ENCODE results near the gene CYP39A1.

CYP39A1 gene

DNA sequence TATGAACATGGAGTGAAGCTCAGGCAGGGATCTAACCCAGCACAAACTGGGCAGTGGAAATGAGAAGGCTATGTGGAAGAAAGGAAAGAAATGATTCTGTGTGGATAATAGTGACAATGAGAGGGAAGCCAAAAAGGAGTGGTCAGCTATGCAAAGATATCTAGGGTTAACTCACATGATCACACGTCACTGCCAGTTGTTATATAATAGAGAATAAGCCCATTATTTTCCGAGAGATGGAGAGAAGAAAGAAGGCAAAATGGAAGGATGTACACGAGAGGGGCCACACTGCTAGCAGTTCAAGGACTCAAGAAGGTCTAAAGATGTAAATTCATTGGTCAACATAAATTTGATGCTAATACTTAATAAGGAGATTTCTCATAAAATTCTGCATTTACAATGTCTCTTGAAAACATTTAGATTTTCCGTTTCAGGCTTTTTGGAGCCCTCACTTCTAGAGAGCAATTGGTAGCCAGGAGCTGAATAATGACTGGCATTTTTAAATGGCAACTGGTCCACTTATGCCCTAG lies 142.6 kb downstream of the CYP39A1 start:
- no peak for DNase-seq

DNA sequence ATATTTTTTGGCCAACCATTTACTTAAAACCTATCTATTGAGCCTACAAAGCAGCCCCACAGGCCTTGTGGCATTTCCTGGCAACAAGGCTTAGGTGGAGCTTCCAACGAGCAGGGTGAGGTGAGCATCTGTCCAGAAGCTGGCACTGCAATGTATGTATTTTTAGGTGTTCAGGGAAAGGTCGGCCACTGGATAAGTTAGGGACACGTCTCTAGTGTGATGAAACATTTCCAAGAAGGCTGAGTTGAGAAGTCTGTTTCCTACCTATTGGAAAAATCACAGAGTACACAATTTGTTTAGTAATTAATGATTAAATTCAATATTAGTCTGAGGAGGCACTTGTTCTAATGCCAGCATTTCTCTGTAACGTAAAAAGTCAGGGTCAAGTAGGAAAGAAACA lies 143.6 kb downstream of the CYP39A1 start:
- DNase-seq, result no peak

DNA sequence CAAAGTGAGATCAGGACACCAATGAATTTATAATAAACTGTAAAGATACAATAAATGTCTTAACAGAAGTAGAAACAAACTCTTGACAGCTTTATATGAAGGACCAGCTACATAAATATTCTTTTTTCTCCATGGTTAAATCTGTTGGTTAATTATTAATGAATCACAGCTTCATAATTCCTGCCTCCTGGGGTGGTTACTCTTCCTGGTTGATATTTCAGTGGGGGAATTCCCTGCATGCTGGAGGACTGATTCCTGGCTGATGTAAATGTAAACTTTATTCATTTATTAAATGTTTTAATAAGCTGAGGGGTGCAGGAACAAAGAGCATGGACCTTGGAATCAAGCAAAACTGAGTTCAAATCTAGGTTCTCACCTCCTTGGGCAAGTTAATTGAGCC lies 145.2 kb downstream of the CYP39A1 start:
- no peak for DNase-seq

DNA sequence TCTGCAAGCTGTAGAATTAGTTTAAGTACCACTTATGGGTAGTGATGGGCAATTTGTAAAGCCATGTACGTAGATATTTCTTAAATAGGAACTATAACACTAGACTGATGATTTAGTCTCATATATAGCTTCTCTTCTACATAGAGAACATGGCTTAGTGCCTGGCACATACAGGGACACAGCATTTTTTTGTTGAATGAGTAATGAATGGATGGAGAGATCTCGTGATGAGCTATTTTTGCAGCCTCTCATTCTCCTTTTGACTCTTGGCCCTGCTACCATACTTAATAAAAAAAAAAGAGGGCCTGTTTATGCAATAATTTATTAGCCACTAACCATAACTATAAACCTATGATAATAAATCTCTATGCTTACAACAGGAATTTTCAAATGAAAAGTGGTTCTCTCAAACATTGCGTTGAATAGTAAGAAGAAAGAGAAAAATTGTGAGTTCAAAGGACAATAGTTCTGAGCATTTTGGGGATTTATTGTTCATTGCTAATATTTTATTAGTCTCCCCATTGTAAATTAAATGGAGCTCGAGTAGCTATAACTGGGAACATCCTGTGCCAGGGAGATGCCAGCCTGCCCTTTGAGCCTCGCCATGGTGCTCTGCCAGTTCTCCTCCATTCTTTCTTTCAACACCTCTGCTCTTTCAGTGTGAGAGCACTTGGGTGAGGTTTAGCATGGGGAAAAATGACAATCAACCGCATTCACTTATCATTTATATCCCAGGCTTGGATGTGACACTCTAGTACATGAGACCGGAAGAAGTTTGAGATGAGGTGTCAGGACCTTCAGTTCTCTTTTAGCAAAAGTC lies 146.7 kb downstream of the CYP39A1 start:
- DNase-seq, result no peak

DNA sequence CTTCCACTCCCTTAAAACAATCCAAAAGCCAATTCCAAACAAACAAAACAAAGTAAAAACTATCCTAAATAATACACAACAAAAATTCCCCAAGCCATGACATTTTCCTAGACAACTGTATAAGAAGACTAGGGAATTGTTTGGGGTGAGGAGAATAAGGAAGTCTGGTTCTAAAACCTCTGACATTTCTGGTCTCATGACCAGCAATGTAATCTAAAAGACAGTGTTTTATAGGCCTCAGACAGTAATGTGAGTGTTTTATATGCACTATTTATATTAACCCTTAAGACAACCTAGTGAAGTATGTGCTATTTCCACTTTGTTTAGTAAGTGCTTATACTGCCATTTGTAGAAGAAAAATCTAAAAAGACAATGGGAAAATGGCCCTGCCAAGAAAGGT lies 148.4 kb downstream of the CYP39A1 start:
- no peak for DNase-seq

DNA sequence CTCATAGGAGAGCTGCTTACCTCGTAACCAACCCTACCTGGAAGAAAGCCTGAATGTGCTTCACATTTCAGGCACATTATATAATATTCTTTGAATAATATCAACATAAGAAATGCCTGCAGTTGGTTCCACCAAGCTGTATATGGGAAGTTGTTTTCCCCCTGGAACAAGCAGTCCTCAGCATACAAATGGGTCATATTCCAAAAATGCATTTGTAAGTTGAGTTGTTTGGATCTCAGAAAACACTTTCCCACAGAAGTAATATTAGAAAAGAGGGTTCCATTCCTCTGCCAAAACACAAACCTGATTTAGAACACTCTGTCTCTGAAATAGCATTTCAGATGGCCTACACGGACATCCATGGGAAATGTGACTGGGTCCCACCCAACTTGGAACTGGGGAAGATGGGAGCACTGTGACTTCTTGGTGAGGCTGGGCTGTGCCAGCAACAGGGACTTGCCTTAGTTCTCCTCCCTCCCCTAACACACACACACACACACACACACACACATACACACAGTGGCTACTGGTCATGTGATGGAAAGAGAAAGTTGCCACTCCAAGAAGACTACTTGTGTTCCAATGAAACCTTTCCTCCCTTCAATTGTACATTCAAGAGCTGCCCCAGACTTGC lies 150.0 kb downstream of the CYP39A1 start:
- DNase-seq, result no peak

DNA sequence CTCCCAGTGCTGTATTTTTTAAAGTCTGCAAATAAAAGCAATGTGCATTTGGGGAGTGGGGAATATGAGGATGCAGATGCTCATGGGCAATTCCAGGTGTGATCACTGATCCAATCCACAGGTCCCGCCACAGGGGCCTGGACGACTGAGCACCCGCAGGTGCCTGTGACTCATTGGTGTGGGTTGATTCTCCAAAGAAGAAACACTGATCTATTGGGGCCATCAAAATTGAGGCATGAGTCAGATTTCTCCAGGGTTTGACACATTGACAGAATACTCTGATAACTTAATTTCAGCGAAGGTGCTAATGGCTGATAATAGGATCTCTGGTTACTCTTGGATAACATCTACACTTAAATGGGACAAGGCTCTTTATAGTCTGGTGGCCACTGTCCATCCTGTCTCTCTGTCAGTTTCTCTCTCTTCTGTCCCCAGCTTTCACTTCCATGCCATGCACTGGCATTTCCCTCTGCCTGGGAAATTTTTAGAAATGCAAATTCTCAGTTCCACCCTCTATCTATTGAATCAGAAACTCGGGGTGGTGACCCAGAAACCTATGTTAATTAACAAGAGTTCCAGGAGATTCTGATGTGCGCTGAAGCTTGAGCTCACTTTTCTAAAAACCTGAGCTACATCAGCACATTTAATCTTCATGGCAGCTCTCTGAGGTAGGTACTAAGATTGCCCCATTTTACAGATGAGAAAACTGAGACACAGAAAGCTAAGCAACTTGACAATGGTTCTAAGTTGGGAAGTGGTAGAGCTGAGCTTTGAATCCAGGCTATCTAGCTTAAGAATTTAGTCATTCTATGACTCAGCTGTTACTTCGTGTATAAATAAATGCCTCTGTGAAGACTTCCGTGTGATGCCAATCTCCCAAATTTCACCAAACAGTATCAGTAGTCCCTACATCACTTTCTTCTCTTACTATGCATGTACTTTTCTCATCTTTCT lies 151.2 kb downstream of the CYP39A1 start:
- DNase-seq, result no peak

DNA sequence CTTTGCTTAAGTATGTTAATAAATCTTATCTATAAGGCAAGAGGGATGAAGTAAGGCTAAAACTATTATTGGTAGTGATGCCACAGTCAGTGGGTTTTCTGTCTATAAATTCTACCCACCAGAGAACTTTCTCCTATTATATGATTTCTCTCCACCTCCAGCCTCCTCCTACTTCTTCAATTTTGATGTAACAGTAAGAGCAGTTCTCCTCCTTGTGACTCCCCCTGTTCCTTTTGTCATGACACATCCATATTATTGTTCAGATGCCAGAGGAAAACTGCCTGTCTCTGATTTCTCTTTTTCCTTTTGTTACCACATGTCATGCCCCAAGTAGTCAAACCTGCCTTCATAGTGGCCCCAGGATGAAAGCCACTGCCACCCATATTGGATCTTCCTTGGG lies 152.2 kb downstream of the CYP39A1 start:
- no peak for DNase-seq
